CD14-positive monocyte (primary cell): Measurements from ENCODE around the gene ABCB10. TPM values are rescaled to one million over a fixed set of nuclear protein-coding genes. Genes with fewer than 3 reads are reported as not detected.
A peak's percentile ranks its signal among the peaks of the same experiment; 100 is the strongest.
"Not testable (repeated sequence)": the region's sequence is repeated elsewhere in the genome, so short reads cannot be mapped to it uniquely, and the experiment has no call there.

Experiments used
- DNase-seq, 3 donors: peaks; one replicate each; pipeline ENCODE4 v3.0.0-alpha.2; 2011 to 2022
- H2AFZ ChIP-seq: 2 replicates; pipeline ENCODE4 v1.6.0; 2012; ENCODE audit warnings: mild to moderate bottlenecking, low read depth, low read length, inconsistent platforms; ENCODE audit not compliant: insufficient read depth, poor library complexity, severe bottlenecking
- H3K27ac ChIP-seq, 2 donors: 1 replicate in 1 of 2; 2 replicates in 1 of 2; pipeline ENCODE4 v1.5.1; 2012 to 2013; ENCODE audit warnings: low read length in 2 of 2, control low read depth in 1 of 2, inconsistent platforms in 1 of 2, low read depth in 1 of 2, mild to moderate bottlenecking in 1 of 2
- H3K27me3 ChIP-seq, 2 donors: one replicate each; pipeline versions ENCODE4 v1.6.0 to v1.6.1; 2011 to 2013; ENCODE audit warnings: low read length in 2 of 2; ENCODE audit not compliant: control insufficient read depth in 2 of 2, insufficient read depth in 2 of 2
- H3K36me3 ChIP-seq, 2 donors: replicated peaks in 1 of 2; 1 replicate in 1 of 2; 2 replicates in 1 of 2; pipeline versions ENCODE4 v1.5.1 to v1.6.1; 2012 to 2013; ENCODE audit warnings: low read length in 2 of 2, control low read depth in 1 of 2, inconsistent platforms in 1 of 2, mild to moderate bottlenecking in 1 of 2; ENCODE audit not compliant: insufficient read depth in 2 of 2, control insufficient read depth in 1 of 2
- H3K4me1 ChIP-seq, 2 donors: 1 replicate in 1 of 2; 2 replicates in 1 of 2; pipeline versions ENCODE4 v1.5.1 to v1.6.1; 2012 to 2013; ENCODE audit warnings: low read length in 2 of 2, control low read depth in 1 of 2, inconsistent platforms in 1 of 2, mild to moderate bottlenecking in 1 of 2, moderate library complexity in 1 of 2; ENCODE audit not compliant: insufficient read depth in 2 of 2, control insufficient read depth in 1 of 2
- H3K4me2 ChIP-seq: replicated peaks from 2 replicates; pipeline ENCODE3; 2012; ENCODE audit warnings: low read length, moderate library complexity, mild to moderate bottlenecking; ENCODE audit not compliant: poor library complexity, severe bottlenecking; ENCODE audit errors: extremely low read depth
- H3K4me3 ChIP-seq, 3 experiments: fragments of 200-600 bp in 1 of 3; sonication (generic) in 1 of 3; replicated peaks in 1 of 3; 1 replicate in 2 of 3; 2 replicates in 1 of 3; pipeline ENCODE4 v1.5.1; 2011 to 2013; ENCODE audit warnings: low read length in 3 of 3, mild to moderate bottlenecking in 3 of 3, control low read depth in 2 of 3, low read depth in 2 of 3, inconsistent platforms in 1 of 3, moderate library complexity in 1 of 3
- H3K79me2 ChIP-seq: 2 replicates; pipeline ENCODE4 v1.6.0; 2012; ENCODE audit warnings: mild to moderate bottlenecking, control low read depth, inconsistent platforms, low read length, moderate library complexity; ENCODE audit not compliant: insufficient read depth
- H3K9ac ChIP-seq: 2 replicates; pipeline ENCODE4 v1.6.0; 2017; ENCODE audit warnings: low read length, mild to moderate bottlenecking; ENCODE audit not compliant: insufficient read depth, poor library complexity, severe bottlenecking
- H3K9me3 ChIP-seq, 2 donors: replicated peaks in 1 of 2; 1 replicate in 1 of 2; 2 replicates in 1 of 2; pipeline versions ENCODE4 v1.5.1 to v1.6.1; 2012 to 2013; ENCODE audit warnings: low read length in 2 of 2, control low read depth in 1 of 2; ENCODE audit not compliant: control insufficient read depth in 1 of 2, insufficient read depth in 1 of 2
- H4K20me1 ChIP-seq: 2 replicates; pipeline ENCODE4 v1.6.0; 2012; ENCODE audit warnings: mild to moderate bottlenecking, low read length, control low read depth, moderate library complexity; ENCODE audit not compliant: insufficient read depth
- H3K27ac Mint-ChIP-seq, 7 donors: one replicate each; pipeline ENCODE4 v1.8.0; 2020; ENCODE audit warnings: mild to moderate bottlenecking in 7 of 7, mixed read lengths in 7 of 7, moderate library complexity in 6 of 7, inconsistent platforms in 2 of 7
- H3K27me3 Mint-ChIP-seq, 3 donors: one replicate each; pipeline ENCODE4 v1.8.0; 2021 to 2022; ENCODE audit warnings: low read depth in 3 of 3, mild to moderate bottlenecking in 3 of 3, mixed read lengths in 3 of 3, moderate library complexity in 3 of 3, inconsistent platforms in 1 of 3
- H3K36me3 Mint-ChIP-seq, 2 donors: one replicate each; pipeline ENCODE4 v1.8.0; 2020; ENCODE audit warnings: mixed read lengths in 2 of 2, inconsistent platforms in 1 of 2, mild to moderate bottlenecking in 1 of 2
- H3K4me1 Mint-ChIP-seq: one replicate; pipeline ENCODE4 v1.8.0; 2020; ENCODE audit warnings: mild to moderate bottlenecking, mixed read lengths
- H3K4me3 Mint-ChIP-seq, 2 donors: one replicate each; pipeline ENCODE4 v1.8.0; 2020; ENCODE audit warnings: mild to moderate bottlenecking in 2 of 2, mixed read lengths in 2 of 2, moderate library complexity in 1 of 2
- H3K9me3 Mint-ChIP-seq, 7 donors: one replicate each; pipeline ENCODE4 v1.8.0; 2020 to 2022; ENCODE audit warnings: mixed read lengths in 7 of 7, mild to moderate bottlenecking in 6 of 7, moderate library complexity in 6 of 7, inconsistent platforms in 2 of 7
- WGBS: methylation state at CpG from one replicate; pipeline ENCODE4 v1.1.5; 2013; ENCODE audit warnings: missing lambda C conversion rate; ENCODE audit not compliant: insufficient coverage; 5-methylcytosine and 5-hydroxymethylcytosine counted together
- intact Hi-C, 2 donors: fragments of 100-400 bp; cut with micrococcal nuclease; formaldehyde crosslinking; loops; one replicate each; pipeline versions ENCODE4 v1.15.0 to v1.15.1; 2023
- polyA plus RNA-seq, 3 donors: library from polyadenylated mRNA; depleted of rRNA in 1 of 3; unstranded in 2 of 3; stranded (reverse) in 1 of 3; fragments of 300-500 nt in 2 of 3; fragments of >200 nt in 1 of 3; fragmentation: Illumina TruSeq in 2 of 3; gene quantifications; 1 replicate in 2 of 3; 2 replicates in 1 of 3; pipeline ENCODE4 v1.2.3, GENCODE V29; 2012 to 2021
- TF ChIP-seq, protein P1 (sequence below): fragments of 200-600 bp; IDR thresholded peaks from one replicate; pipeline ENCODE4 v1.8.0; 2022; ENCODE audit warnings: antibody characterized with exemption, mild to moderate bottlenecking

ABCB10 gene
- polyA plus RNA-seq, 3 donors, result 5.4 to 12.9 (median 11.4) TPM

DNA sequence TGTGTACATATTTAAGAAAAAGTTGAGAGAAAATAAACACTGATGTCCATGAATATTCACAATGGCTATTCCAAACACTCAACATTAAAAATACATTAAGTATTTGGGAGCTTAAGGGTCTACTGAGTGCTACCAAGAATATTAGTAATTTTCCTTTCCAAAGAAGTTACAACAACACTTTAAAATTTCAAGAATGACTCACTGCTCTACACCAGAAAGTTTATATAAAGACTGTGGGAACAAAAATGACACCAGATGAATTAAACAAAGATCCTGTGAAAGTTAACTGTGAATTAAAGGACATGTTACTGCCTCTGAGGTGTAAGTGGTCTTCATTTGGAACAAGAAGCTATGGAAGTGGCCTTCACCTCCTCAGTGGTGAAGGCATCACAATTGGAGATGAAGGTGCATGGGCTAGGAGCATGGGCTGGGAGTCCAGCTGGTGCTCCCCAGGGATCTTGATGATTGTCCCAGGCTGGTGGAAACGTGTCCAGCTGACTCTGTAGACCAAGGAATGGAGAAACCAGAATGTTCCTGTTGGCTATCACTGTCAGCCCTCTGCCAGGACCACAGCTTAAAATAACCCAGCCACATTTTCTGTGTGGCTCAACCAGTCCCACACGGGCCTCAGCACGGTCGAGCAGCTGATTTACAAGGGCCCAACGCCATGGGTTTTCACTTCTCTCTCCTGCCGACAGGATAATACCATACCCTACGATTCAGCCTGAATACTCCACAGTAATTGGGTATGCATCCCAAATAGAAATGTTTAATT lies 38.6 kb upstream of the ABCB10 start:
- Histone ChIP-seq H3K9me3 (no peaks in the 10 kb centered on the region), H3K4me3 (no peak overlapping the region), H3K4me2 (no peak overlapping the region), H3K4me1 (no peaks in the 10 kb centered on the region), H3K27me3 (no peaks in the 10 kb centered on the region), H2AFZ (no peak overlapping the region), H3K9ac (no peak overlapping the region), H3K27ac (peak overlapping the region in 1 of 2 donors; percentile 38), H3K79me2 (peaks cover 42% of the 10 kb centered on the region), H3K36me3 (peaks cover 44 to 81% of the 10 kb centered on the region in 2 donors), H4K20me1 (peaks cover 33% of the 10 kb centered on the region)
- H3K4me3 Mint-ChIP-seq, result no peak overlapping the region
- intact Hi-C loops, result no loop called here
- H3K36me3 Mint-ChIP-seq, result peaks cover 56 to 75% of the 10 kb centered on the region in 2 donors
- peak overlapping the region in 4 of 7 donors; percentile 20 to 62 (median 36) for H3K27ac Mint-ChIP-seq
- TF ChIP-seq, protein P1, sequence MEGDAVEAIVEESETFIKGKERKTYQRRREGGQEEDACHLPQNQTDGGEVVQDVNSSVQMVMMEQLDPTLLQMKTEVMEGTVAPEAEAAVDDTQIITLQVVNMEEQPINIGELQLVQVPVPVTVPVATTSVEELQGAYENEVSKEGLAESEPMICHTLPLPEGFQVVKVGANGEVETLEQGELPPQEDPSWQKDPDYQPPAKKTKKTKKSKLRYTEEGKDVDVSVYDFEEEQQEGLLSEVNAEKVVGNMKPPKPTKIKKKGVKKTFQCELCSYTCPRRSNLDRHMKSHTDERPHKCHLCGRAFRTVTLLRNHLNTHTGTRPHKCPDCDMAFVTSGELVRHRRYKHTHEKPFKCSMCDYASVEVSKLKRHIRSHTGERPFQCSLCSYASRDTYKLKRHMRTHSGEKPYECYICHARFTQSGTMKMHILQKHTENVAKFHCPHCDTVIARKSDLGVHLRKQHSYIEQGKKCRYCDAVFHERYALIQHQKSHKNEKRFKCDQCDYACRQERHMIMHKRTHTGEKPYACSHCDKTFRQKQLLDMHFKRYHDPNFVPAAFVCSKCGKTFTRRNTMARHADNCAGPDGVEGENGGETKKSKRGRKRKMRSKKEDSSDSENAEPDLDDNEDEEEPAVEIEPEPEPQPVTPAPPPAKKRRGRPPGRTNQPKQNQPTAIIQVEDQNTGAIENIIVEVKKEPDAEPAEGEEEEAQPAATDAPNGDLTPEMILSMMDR, result no peak
- H3K9me3 Mint-ChIP-seq, result no peaks in the 10 kb centered on the region
- no peaks in the 10 kb centered on the region for H3K27me3 Mint-ChIP-seq
- peaks cover 21% of the 10 kb centered on the region for H3K4me1 Mint-ChIP-seq
- WGBS, result 9% methylated on average over 4 of the region's 7 CpGs
- no peak for DNase-seq

GRCh38 chr1:229595876-229596275 lies 37.4 kb upstream of the ABCB10 start:
- H3K9me3 ChIP-seq, H3K4me3 ChIP-seq, DNase-seq, H3K4me2 ChIP-seq, intact Hi-C loops, H3K4me3 Mint-ChIP-seq, H3K27me3 Mint-ChIP-seq, H3K9me3 Mint-ChIP-seq, H2AFZ ChIP-seq, H3K27me3 ChIP-seq, H3K27ac ChIP-seq, H3K4me1 ChIP-seq, H3K9ac ChIP-seq: not testable (repeated sequence)
- Histone ChIP-seq H4K20me1 (peaks cover 33% of the 10 kb centered on the region), H3K36me3 (peaks cover 33 to 81% of the 10 kb centered on the region in 2 donors), H3K79me2 (peaks cover 42% of the 10 kb centered on the region)
- H3K27ac Mint-ChIP-seq, result peak overlapping the region in 1 of 7 donors; percentile 69
- WGBS, result no CpG with 5 or more reads among the region's 7 CpGs
- peaks cover 18% of the 10 kb centered on the region for H3K4me1 Mint-ChIP-seq
- H3K36me3 Mint-ChIP-seq, result peaks cover 50 to 72% of the 10 kb centered on the region in 2 donors
